OCI-LY1 (cell line): ENCODE results near the gene STK17B.

Experiments
- H2AFZ ChIP-seq: fragments of 200-600 bp; sonication (generic), shearing (Covaris generic); 2 replicates; pipeline ENCODE4 v1.6.0; 2014; ENCODE audit warnings: antibody characterized with exemption, mild to moderate bottlenecking, low read length
- H3F3A ChIP-seq: fragments of 200-600 bp; sonication (generic), shearing (Covaris generic); 2 replicates; pipeline ENCODE4 v1.6.0; 2014; ENCODE audit warnings: mild to moderate bottlenecking, antibody characterized with exemption, low read length, moderate library complexity; ENCODE audit not compliant: insufficient read depth
- H3K27ac ChIP-seq: fragments of 200-600 bp; sonication (generic); 2 replicates; pipeline ENCODE4 v1.5.1; 2014; ENCODE audit warnings: low read length, mixed run types, mild to moderate bottlenecking, low read depth; ENCODE audit not compliant: poor library complexity, severe bottlenecking
- H3K27me3 ChIP-seq: fragments of 200-600 bp; sonication (generic); 2 replicates; pipeline ENCODE4 v1.6.0; 2014; ENCODE audit warnings: antibody characterized with exemption, mild to moderate bottlenecking, low read length, moderate library complexity; ENCODE audit not compliant: insufficient read depth
- H3K36me3 ChIP-seq: fragments of 200-600 bp; sonication (generic); 2 replicates; pipeline ENCODE4 v1.6.1; 2014; ENCODE audit warnings: mild to moderate bottlenecking, antibody characterized with exemption, low read length, moderate library complexity, mixed read lengths; ENCODE audit not compliant: insufficient read depth
- H3K4me1 ChIP-seq: fragments of 200-600 bp; sonication (generic); 2 replicates; pipeline ENCODE4 v1.5.1; 2014; ENCODE audit warnings: mild to moderate bottlenecking, low read length, moderate library complexity; ENCODE audit not compliant: insufficient read depth, severe bottlenecking
- H3K4me2 ChIP-seq: fragments of 200-600 bp; sonication (generic), shearing (Covaris generic); 2 replicates; pipeline ENCODE4 v1.6.1; 2014; ENCODE audit warnings: low read length
- H3K4me3 ChIP-seq: fragments of 200-600 bp; sonication (generic); 2 replicates; pipeline ENCODE4 v1.5.1; 2014; ENCODE audit warnings: low read length, low read depth, mild to moderate bottlenecking, mixed read lengths; ENCODE audit not compliant: poor library complexity, severe bottlenecking
- H3K79me2 ChIP-seq: fragments of 200-600 bp; shearing (Covaris generic); 2 replicates; pipeline ENCODE4 v1.6.1; 2016; ENCODE audit warnings: mixed run types, low read length, mixed read lengths; ENCODE audit not compliant: insufficient read depth
- H3K9ac ChIP-seq: fragments of 200-600 bp; sonication (generic), shearing (Covaris generic); 2 replicates; pipeline ENCODE4 v1.6.1; 2014; ENCODE audit warnings: mild to moderate bottlenecking, low read length, mixed read lengths
- H3K9me2 ChIP-seq: fragments of 200-600 bp; sonication (generic), shearing (Covaris generic); 2 replicates; pipeline ENCODE4 v1.6.1; 2014; ENCODE audit warnings: low read depth, mild to moderate bottlenecking, low read length, mixed read lengths
- H3K9me3 ChIP-seq: fragments of 200-600 bp; shearing (Covaris generic); 2 replicates; pipeline ENCODE4 v1.6.1; 2014; ENCODE audit warnings: low read length, mixed read lengths
- H4K20me1 ChIP-seq: fragments of 200-600 bp; sonication (generic), shearing (Covaris generic); 2 replicates; pipeline ENCODE4 v1.6.0; 2016; ENCODE audit warnings: mild to moderate bottlenecking, low read length; ENCODE audit not compliant: insufficient read depth
- EZH2 ChIP-seq: fragments of 200-600 bp; sonication (generic), shearing (Covaris generic); IDR thresholded peaks from 2 replicates; pipeline ENCODE4 v1.8.0; 2017; ENCODE audit warnings: borderline replicate concordance, mixed run types, mild to moderate bottlenecking, antibody characterized with exemption, low read length, moderate library complexity, mixed read lengths
- TF ChIP-seq, protein P1 (sequence below): fragments of 200-600 bp; sonication (generic), shearing (Covaris generic); IDR thresholded peaks from 2 replicates; pipeline ENCODE4 v1.5.1; 2017; ENCODE audit warnings: mild to moderate bottlenecking, antibody characterized with exemption, low read length, moderate library complexity, mixed read lengths

The STK17B gene

GRCh38 chr2:196117214-196117705 lies 54.1 kb downstream of the STK17B start:
- H3K9me3 ChIP-seq = no peaks in the 10 kb centered on the region
- H3K4me3 ChIP-seq = no peak overlapping the region
- no peaks in the 10 kb centered on the region for H3F3A ChIP-seq
- no peak overlapping the region for H3K4me2 ChIP-seq
- no peaks in the 10 kb centered on the region for H3K4me1 ChIP-seq
- no peaks in the 10 kb centered on the region for H3K79me2 ChIP-seq
- no peak overlapping the region for H3K9ac ChIP-seq
- no peak overlapping the region for H2AFZ ChIP-seq
- H3K36me3 ChIP-seq = no peaks in the 10 kb centered on the region
- H3K27ac ChIP-seq = no peak overlapping the region
- TF ChIP-seq, protein P1, sequence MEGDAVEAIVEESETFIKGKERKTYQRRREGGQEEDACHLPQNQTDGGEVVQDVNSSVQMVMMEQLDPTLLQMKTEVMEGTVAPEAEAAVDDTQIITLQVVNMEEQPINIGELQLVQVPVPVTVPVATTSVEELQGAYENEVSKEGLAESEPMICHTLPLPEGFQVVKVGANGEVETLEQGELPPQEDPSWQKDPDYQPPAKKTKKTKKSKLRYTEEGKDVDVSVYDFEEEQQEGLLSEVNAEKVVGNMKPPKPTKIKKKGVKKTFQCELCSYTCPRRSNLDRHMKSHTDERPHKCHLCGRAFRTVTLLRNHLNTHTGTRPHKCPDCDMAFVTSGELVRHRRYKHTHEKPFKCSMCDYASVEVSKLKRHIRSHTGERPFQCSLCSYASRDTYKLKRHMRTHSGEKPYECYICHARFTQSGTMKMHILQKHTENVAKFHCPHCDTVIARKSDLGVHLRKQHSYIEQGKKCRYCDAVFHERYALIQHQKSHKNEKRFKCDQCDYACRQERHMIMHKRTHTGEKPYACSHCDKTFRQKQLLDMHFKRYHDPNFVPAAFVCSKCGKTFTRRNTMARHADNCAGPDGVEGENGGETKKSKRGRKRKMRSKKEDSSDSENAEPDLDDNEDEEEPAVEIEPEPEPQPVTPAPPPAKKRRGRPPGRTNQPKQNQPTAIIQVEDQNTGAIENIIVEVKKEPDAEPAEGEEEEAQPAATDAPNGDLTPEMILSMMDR = no peak
- no peak for TF ChIP-seq EZH2
- H3K27me3 ChIP-seq = no peaks in the 10 kb centered on the region
- no peaks in the 10 kb centered on the region for H4K20me1 ChIP-seq
- H3K9me2 ChIP-seq = no peaks in the 10 kb centered on the region

DNA sequence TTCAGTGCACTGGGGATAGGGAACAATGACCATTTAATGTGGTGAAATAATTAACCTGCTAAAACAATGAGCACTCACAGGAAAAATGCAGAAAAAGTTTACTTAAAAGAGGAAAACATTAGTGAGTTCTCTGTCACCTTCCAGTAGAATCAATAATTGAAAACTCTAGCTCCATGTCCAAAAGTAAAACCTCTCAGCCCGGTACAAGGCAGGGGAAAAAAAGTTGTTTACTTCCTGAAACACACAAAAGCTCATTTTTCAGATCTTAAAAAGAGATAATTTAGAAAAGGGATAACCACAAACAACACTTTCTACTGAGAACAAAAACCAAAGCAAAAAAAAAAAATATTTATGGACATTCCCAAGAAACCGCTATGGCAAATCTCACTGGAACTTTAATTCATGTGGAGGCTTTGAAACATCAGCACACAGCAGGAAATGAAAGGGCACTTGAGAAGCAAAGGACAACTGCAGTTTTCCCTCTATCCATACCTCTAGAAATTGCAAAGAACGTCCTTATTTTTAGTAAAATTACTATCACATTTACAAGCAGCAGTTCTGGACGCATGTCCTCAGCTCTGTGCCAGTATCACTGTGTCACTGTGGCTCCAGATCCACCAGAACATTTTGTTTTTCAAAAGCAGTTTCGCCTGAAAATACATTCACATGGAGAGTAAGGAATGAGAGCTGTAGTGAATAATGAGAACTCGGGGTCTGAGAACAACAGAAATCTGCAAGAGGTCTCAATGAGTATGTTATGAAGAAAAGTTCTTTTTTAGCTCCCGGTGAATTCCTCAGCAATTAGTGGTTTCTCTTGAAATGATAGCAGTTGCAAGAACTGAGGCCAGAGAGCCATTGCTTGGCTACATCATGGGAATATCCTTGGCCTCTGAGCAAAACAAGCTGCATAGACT lies 58.1 kb downstream of the STK17B start:
- H3K4me1 ChIP-seq = no peaks in the 10 kb centered on the region
- no peak overlapping the region for H3K9ac ChIP-seq
- TF ChIP-seq, protein P1 = no peak
- no peak for TF ChIP-seq EZH2
- no peak overlapping the region for H3K27ac ChIP-seq
- H3K9me3 ChIP-seq = no peaks in the 10 kb centered on the region
- no peaks in the 10 kb centered on the region for H3K9me2 ChIP-seq
- no peak overlapping the region for H2AFZ ChIP-seq
- H4K20me1 ChIP-seq = no peaks in the 10 kb centered on the region
- H3K27me3 ChIP-seq = no peaks in the 10 kb centered on the region
- H3F3A ChIP-seq = no peaks in the 10 kb centered on the region
- no peak overlapping the region for H3K4me3 ChIP-seq
- no peaks in the 10 kb centered on the region for H3K36me3 ChIP-seq
- H3K79me2 ChIP-seq = no peaks in the 10 kb centered on the region
- H3K4me2 ChIP-seq = no peak overlapping the region

- Histone ChIP-seq H3K4me3 (no peak overlapping the region), H3K27me3 (no peaks in the 10 kb centered on the region), H3F3A (no peaks in the 10 kb centered on the region), H3K79me2 (no peaks in the 10 kb centered on the region), H4K20me1 (no peaks in the 10 kb centered on the region), H2AFZ (no peak overlapping the region), H3K9me3 (no peaks in the 10 kb centered on the region), H3K9me2 (no peaks in the 10 kb centered on the region), H3K27ac (no peak overlapping the region), H3K4me1 (no peaks in the 10 kb centered on the region), H3K4me2 (no peak overlapping the region), H3K9ac (no peak overlapping the region), H3K36me3 (no peaks in the 10 kb centered on the region)
- TF ChIP-seq, protein P1 = no peak
- TF ChIP-seq EZH2 = no peak
Measured at GRCh38 chr2:196112418-196113034, 58.9 kb downstream of the STK17B start.
